K562 (cell line): ENCODE data around the gene CHRNB1. TPM values are rescaled to one million over a fixed set of nuclear protein-coding genes. Genes with fewer than 3 reads are reported as not detected.
A peak's percentile ranks its signal among the peaks of the same experiment; 100 is the strongest.

ENCODE experiments used
- ARID1B ChIP-seq: fragments of 450-650 bp; IDR thresholded peaks from 2 replicates; pipeline ENCODE4 v1.6.1; 2016; ENCODE audit warnings: antibody characterized with exemption, mild to moderate bottlenecking, inconsistent platforms
- CHD4 ChIP-seq: fragments of 200-600 bp; sonication (generic); IDR thresholded peaks from 3 replicates; pipeline ENCODE4 v1.6.1; 2012; ENCODE audit warnings: low read depth, mild to moderate bottlenecking, mixed read lengths, low read length, inconsistent platforms; ENCODE audit not compliant: insufficient read depth, insufficient replicate concordance, poor library complexity, severe bottlenecking
- DPF2 ChIP-seq: fragments of 450-650 bp; IDR thresholded peaks from 2 replicates; pipeline ENCODE4 v1.6.1; 2016
- FOXA3 ChIP-seq, 2 experiments: fragments of 450-650 bp in 1 of 2; sonication (generic) in 1 of 2; formaldehyde crosslinking; IDR thresholded peaks in 1 of 2; conservative IDR thresholded peaks in 1 of 2; 2 replicates each; pipeline versions ENCODE4 v1.4.0 to v1.8.0; 2020 to 2022; ENCODE audit warnings: mild to moderate bottlenecking in 2 of 2, missing genetic modification reagents in 1 of 2
- GATA2 ChIP-seq: sonication (generic); formaldehyde crosslinking; IDR thresholded peaks from 2 replicates; pipeline ENCODE4 v1.4.0; 2020; ENCODE audit warnings: mild to moderate bottlenecking, missing genetic modification reagents
- HIVEP1 ChIP-seq: fragments of 250-450 bp; sonication (Bioruptor Pico); IDR thresholded peaks from 2 replicates; pipeline ENCODE4 v1.4.0; 2020; ENCODE audit warnings: mild to moderate bottlenecking
- JUN ChIP-seq, 2 experiments: sonication (generic) in 1 of 2; formaldehyde crosslinking in 1 of 2; IDR thresholded peaks; 2 replicates each; pipeline versions ENCODE4 v1.6.1 to v1.8.0; 2012 to 2022; ENCODE audit warnings: borderline replicate concordance in 2 of 2, mild to moderate bottlenecking in 2 of 2, improper control_type of control experiment in 1 of 2, low read depth in 1 of 2, low read length in 1 of 2, missing genetic modification reagents in 1 of 2
- KAT7 ChIP-seq: sonication (generic); formaldehyde crosslinking; IDR thresholded peaks from 2 replicates; pipeline ENCODE4 v1.8.0; 2022; ENCODE audit warnings: missing genetic modification reagents, mild to moderate bottlenecking, borderline replicate concordance
- MTA2 ChIP-seq: fragments of 450-650 bp; IDR thresholded peaks from 2 replicates; pipeline ENCODE4 v1.6.1; 2016; ENCODE audit warnings: low read depth
- NCOR1 ChIP-seq: fragments of 450-650 bp; IDR thresholded peaks from 2 replicates; pipeline ENCODE4 v1.6.1; 2016; ENCODE audit warnings: mild to moderate bottlenecking, moderate library complexity
- OTX1 ChIP-seq: fragments of 450-650 bp; formaldehyde crosslinking; IDR thresholded peaks from 2 replicates; pipeline ENCODE4 v1.4.0; 2022; ENCODE audit warnings: mild to moderate bottlenecking
- PML ChIP-seq: IDR thresholded peaks from 2 replicates; pipeline ENCODE4 v1.6.1; 2012; ENCODE audit warnings: low read length, inconsistent platforms
- POLR2G ChIP-seq: fragments of 200-400 bp; formaldehyde crosslinking; IDR thresholded peaks from 2 replicates; pipeline ENCODE4 v1.6.1; 2017; ENCODE audit warnings: low read depth, mild to moderate bottlenecking, antibody characterized with exemption, low read length, moderate library complexity
- TCF3 ChIP-seq: sonication (generic); formaldehyde crosslinking; IDR thresholded peaks from 2 replicates; pipeline ENCODE4 v1.4.0; 2020; ENCODE audit warnings: mild to moderate bottlenecking, missing genetic modification reagents
- ZNF146 ChIP-seq: IDR thresholded peaks from one replicate; pipeline ENCODE4 v1.6.1; 2018; ENCODE audit warnings: missing compliant biosample characterization; ENCODE audit not compliant: unreplicated experiment
- ZNF217 ChIP-seq: sonication (generic); formaldehyde crosslinking; IDR thresholded peaks from 2 replicates; pipeline ENCODE4 v1.8.0; 2022; ENCODE audit warnings: mild to moderate bottlenecking, missing genetic modification reagents
- polyA plus RNA-seq, 8 experiments: library from polyadenylated mRNA; depleted of rRNA in 4 of 8; stranded (reverse) in 5 of 8; unstranded in 3 of 8; fragments of >200 nt; fragmentation: Nextera tagmentation in 2 of 8; fragmentation: Illumina TruSeq in 1 of 8; extraction: Ambion mirVana in 2 of 8; extraction: Trizol in 1 of 8; gene quantifications; 2 replicates each; pipeline versions ENCODE4 v1.2.1 to v1.2.3, GENCODE V29; 2011 to 2014; ENCODE audit warnings: inconsistent platforms in 1 of 8, missing spikeins in 1 of 8
- total RNA-seq, 7 experiments: library from RNA; depleted of rRNA in 6 of 7; stranded (reverse); fragments of >200 nt in 6 of 7; fragmentation: Illumina TruSeq in 2 of 7; extraction: Trizol in 2 of 7; gene quantifications; 2 replicates each; pipeline versions ENCODE4 v1.2.1 to v1.2.3, GENCODE V29; 2011 to 2021; ENCODE audit warnings: low replicate concordance in 1 of 7
- TF ChIP-seq, protein P1 (sequence below): fragments of 450-650 bp; IDR thresholded peaks from 2 replicates; pipeline ENCODE4 v1.6.1; 2016; ENCODE audit warnings: low read depth, mild to moderate bottlenecking, moderate library complexity
- TF ChIP-seq, protein P2 (sequence below): fragments of 450-650 bp; IDR thresholded peaks from 2 replicates; pipeline ENCODE4 v1.6.1; 2017; ENCODE audit warnings: antibody characterized with exemption, mild to moderate bottlenecking
- TF ChIP-seq, protein P3 (sequence below): IDR thresholded peaks from 2 replicates; pipeline ENCODE4 v1.6.1; 2016; ENCODE audit warnings: missing genetic modification characterization, missing compliant biosample characterization
- TF ChIP-seq, protein P4 (sequence below): fragments of 450-650 bp; IDR thresholded peaks from 2 replicates; pipeline ENCODE4 v1.6.1; 2018; ENCODE audit warnings: mild to moderate bottlenecking, low read depth; ENCODE audit not compliant: partially characterized antibody

Gene CHRNB1
- total and polyA plus RNA-seq, 9 of the 15 experiments (the other 6 are each of a cell fraction or from before 2014, with no cell fraction given) = 4.7 to 12.3 (median 6.8) TPM

DNA sequence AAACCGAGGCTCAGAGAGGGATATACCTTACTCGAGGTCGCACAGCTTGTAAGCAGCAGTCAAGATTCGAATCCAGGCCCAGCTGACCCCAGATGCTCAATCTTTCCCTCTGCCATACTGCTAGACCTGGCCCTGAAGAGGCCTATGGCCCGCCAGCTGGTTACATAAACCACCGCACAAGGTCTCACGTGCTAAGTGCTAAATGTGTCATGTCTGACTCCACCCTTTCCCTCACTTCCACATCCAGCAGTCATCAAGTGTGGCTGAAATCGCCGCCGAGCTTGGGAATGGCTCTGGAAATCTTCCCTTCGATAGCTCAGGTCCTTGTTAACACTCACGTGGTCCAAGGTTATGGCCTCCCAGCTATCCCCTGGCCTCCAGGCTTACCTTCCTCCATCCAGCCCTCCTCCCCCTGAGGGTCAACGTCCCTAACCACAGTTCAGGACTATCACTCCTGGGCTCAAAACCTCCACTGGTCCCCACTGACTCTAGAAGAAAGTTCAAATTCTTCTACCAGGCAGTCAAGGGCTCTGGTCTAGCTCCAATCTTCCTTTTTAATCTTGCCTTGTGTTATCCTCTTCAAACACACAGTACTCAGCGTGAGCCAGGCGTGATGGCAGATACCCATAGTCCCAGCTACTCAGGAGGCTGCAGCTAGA lies 31.0 kb downstream of the CHRNB1 start (continued):
- TF ChIP-seq ZNF146 (no peak), TCF3 (CRISPR knock-in tag) (peak; percentile 68), KAT7 (0 out of 2 replicates have a peak, but pooled peaks have one; percentile 24), CHD4 (no peak), ZNF217 (CRISPR knock-in tag) (no peak), FOXA3 (CRISPR knock-in tag; conservative IDR thresholded peaks at IDR 0.05 in 1 of 2, IDR thresholded peaks at IDR 0.05 in 1 of 2) (peak in 1 of 2 experiments; percentile 61; a peak in 2 of 4 replicates), NCOR1 (peak; percentile 58), DPF2 (peak; percentile 85), OTX1 (CRISPR knock-in tag) (no peak), POLR2G (no peak), ARID1B (peak; percentile 86), GATA2 (peak; percentile 85), JUN (IDR thresholded peaks at IDR 0.05; ENCODE audit: borderline replicate concordance, low read depth, low read length) (no peak), JUN (CRISPR knock-in tag; IDR thresholded peaks at IDR 0.05; ENCODE audit: borderline replicate concordance) (0 out of 2 replicates have a peak, but pooled peaks have one; percentile 48), HIVEP1 (CRISPR knock-in tag) (no peak), MTA2 (peak; percentile 65), PML (0 out of 2 replicates have a peak, but pooled peaks have one; percentile 33)
- TF ChIP-seq, protein P1, sequence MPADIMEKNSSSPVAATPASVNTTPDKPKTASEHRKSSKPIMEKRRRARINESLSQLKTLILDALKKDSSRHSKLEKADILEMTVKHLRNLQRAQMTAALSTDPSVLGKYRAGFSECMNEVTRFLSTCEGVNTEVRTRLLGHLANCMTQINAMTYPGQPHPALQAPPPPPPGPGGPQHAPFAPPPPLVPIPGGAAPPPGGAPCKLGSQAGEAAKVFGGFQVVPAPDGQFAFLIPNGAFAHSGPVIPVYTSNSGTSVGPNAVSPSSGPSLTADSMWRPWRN = peak; percentile 50; the same call in 1 of the 2 replicates
- TF ChIP-seq, protein P2, sequence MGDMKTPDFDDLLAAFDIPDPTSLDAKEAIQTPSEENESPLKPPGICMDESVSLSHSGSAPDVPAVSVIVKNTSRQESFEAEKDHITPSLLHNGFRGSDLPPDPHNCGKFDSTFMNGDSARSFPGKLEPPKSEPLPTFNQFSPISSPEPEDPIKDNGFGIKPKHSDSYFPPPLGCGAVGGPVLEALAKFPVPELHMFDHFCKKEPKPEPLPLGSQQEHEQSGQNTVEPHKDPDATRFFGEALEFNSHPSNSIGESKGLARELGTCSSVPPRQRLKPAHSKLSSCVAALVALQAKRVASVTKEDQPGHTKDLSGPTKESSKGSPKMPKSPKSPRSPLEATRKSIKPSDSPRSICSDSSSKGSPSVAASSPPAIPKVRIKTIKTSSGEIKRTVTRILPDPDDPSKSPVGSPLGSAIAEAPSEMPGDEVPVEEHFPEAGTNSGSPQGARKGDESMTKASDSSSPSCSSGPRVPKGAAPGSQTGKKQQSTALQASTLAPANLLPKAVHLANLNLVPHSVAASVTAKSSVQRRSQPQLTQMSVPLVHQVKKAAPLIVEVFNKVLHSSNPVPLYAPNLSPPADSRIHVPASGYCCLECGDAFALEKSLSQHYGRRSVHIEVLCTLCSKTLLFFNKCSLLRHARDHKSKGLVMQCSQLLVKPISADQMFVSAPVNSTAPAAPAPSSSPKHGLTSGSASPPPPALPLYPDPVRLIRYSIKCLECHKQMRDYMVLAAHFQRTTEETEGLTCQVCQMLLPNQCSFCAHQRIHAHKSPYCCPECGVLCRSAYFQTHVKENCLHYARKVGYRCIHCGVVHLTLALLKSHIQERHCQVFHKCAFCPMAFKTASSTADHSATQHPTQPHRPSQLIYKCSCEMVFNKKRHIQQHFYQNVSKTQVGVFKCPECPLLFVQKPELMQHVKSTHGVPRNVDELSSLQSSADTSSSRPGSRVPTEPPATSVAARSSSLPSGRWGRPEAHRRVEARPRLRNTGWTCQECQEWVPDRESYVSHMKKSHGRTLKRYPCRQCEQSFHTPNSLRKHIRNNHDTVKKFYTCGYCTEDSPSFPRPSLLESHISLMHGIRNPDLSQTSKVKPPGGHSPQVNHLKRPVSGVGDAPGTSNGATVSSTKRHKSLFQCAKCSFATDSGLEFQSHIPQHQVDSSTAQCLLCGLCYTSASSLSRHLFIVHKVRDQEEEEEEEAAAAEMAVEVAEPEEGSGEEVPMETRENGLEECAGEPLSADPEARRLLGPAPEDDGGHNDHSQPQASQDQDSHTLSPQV = peak; percentile 45; the same call in 1 of the 2 replicates
- TF ChIP-seq, protein P3, sequence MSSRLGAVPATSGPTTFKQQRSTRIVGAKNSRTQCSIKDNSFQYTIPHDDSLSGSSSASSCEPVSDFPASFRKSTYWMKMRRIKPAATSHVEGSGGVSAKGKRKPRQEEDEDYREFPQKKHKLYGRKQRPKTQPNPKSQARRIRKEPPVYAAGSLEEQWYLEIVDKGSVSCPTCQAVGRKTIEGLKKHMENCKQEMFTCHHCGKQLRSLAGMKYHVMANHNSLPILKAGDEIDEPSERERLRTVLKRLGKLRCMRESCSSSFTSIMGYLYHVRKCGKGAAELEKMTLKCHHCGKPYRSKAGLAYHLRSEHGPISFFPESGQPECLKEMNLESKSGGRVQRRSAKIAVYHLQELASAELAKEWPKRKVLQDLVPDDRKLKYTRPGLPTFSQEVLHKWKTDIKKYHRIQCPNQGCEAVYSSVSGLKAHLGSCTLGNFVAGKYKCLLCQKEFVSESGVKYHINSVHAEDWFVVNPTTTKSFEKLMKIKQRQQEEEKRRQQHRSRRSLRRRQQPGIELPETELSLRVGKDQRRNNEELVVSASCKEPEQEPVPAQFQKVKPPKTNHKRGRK (tag) = no peak
- TF ChIP-seq, protein P4, sequence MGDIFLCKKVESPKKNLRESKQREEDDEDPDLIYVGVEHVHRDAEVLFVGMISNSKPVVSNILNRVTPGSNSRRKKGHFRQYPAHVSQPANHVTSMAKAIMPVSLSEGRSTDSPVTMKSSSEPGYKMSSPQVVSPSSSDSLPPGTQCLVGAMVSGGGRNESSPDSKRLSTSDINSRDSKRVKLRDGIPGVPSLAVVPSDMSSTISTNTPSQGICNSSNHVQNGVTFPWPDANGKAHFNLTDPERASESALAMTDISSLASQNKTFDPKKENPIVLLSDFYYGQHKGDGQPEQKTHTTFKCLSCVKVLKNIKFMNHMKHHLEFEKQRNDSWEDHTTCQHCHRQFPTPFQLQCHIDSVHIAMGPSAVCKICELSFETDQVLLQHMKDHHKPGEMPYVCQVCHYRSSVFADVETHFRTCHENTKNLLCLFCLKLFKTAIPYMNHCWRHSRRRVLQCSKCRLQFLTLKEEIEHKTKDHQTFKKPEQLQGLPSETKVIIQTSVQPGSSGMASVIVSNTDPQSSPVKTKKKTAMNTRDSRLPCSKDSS = no peak
